Ramos (cell line): ENCODE results near the gene FANCF.

Experiments
- in situ Hi-C: fragments of 300-500 bp; cut with MboI; formaldehyde crosslinking; loops from one replicate; pipeline ENCODE4 v1.14.3; 2022; ENCODE audit warnings: low sequenced_read_pairs; ENCODE audit not compliant: unreplicated experiment

The FANCF gene

DNA sequence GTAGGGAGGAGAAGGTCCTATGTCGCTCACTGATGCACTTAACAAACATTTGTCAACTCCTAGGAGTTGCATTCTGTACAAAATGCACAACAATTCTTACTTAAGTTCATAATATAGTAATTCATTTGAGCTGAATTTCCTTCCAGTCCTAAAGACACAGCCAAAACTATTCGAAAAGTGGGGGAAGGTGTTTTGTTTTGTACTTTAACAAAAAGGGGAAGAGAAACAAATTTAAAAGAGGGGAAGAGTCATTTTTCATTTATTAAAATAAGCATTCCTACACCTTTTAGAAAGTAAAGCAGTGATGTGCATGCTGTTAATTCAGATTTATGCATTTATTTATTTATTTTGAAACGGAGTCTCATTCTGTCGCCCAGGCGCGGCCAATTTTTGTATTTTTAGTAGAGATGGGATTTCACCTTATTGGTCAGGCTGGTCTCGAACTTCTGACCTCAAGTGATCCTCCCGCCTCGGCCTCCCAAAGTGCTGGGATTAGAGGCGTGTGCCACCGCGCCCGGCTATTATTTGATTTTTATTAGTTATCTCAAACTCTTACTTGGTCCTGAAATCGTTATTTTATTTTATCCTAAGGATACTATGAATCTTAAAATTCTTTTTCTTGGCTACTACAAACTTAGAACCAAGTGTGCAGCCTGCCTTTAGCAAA is 1.1 kb upstream of the FANCF start:
- in situ Hi-C loops = no loop called here

GRCh38 chr11:22624742-22625447 is 728 bp downstream of the FANCF start:
- in situ Hi-C loops = no loop called here

DNA sequence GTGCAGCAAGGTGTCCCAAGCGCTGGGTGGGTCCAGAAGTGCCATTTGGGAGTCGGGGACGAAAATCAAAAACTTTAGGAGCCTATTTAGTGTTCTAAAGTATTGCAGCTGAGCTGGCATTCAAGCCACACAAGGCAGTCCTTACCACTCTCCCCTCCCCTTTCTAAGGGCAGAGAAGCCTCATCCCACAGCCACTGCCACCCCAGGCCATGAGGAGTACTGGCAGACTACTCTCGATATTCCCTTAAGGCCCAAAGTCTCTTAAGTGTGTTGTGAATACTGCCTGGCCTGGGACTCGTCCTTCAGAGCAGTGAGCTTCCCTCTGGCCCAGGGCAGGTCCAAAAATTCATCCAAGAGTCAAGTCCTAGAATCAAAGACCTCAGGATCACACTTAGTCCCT is 7.8 kb downstream of the FANCF start:
- in situ Hi-C loops = no loop called here

GRCh38 chr11:22603933-22604332 is 21.7 kb downstream of the FANCF start:
- in situ Hi-C loops = no loop called here

DNA sequence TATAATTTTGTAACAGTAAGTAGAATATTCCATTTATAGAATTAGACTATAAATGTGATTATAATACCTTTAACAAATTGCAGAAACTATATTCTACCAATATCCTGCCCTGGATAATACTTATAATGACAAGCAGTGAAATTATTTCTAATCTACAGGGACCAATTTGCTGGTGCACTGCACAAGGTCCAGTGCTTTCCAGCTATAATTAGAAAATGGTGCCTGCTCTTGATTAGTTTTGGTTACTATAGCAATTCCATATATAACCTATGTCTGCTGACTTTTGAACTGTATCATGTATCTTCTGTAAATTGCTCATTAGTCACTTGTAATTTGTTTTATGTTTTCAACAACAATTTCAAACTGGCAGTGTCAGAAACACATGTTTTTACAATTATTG is 23.1 kb downstream of the FANCF start:
- in situ Hi-C loops = no loop called here

GRCh38 chr11:22599458-22599857 is 26.2 kb downstream of the FANCF start:
- in situ Hi-C loops = no loop called here

- in situ Hi-C loops = no loop called here
These were observed 28.6 kb downstream of the FANCF start for GRCh38 chr11:22597062-22597461.

GRCh38 chr11:22584976-22585375 is 40.6 kb downstream of the FANCF start:
- in situ Hi-C loops = no loop called here

- in situ Hi-C loops = no loop called here
These were observed 41.6 kb downstream of the FANCF start for GRCh38 chr11:22583963-22584492.

DNA sequence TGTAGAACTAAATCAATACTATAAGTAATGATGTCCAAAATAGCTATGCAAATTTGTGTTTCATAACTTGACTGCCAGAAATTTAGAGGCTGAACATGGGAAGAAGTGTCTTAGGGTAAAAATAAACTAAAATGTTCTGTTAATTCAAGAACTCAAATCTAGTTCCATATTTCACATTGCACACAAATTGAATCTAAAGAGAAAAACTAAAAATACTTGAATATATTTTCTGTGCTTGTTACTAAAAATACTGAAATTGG is 43.5 kb downstream of the FANCF start:
- in situ Hi-C loops = no loop called here

- in situ Hi-C loops = no loop called here
These were observed 44.1 kb downstream of the FANCF start for GRCh38 chr11:22581354-22582150.

DNA sequence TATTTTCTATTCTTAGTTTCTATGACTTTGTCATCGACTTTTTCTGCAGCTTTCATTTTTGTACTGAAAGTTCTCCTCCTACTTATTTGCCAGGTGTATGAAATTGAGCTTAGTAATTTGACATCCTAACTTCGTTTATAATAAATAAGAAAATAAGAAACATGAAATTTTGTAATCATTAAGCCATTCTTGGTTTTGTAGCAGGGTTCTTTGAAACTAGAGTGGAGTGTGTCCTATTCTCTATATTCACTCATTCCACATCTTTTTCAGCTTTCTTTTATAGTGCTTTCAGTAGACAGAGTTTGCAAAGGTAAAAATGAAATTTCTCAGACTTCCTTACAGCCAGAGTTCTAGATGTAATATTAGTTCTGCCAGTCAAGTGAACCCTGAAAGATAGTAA is 47.8 kb downstream of the FANCF start:
- in situ Hi-C loops = no loop called here
